ENCODE results near the gene CD8B2.
A peak's percentile ranks its signal among the peaks of the same experiment; 100 is the strongest.
"Not testable (repeated sequence)": the region's sequence is repeated elsewhere in the genome, so short reads cannot be mapped to it uniquely, and the experiment has no call there.

Gene CD8B2

DNA sequence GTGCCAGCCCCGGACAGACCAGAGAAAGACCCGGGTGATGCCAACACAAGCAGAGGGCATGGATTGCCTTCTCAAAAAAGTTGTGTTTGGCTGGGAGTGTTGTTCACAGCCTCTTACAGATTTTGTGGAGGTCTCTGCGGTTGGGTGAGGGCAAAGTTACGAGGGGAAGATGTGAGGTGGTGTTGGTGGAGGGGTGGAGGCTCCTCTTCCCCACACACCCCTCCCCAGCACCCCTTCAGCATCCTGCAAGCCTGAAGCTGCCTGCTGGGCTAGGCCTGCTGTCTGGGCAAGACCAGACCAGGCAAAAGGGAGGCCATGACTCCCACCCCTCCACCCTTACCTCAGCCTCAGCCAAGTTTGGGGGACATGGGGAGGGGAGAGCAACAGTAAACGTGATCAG lies 26.2 kb downstream of the CD8B2 start:
- not testable (repeated sequence) for DNase-seq

DNA sequence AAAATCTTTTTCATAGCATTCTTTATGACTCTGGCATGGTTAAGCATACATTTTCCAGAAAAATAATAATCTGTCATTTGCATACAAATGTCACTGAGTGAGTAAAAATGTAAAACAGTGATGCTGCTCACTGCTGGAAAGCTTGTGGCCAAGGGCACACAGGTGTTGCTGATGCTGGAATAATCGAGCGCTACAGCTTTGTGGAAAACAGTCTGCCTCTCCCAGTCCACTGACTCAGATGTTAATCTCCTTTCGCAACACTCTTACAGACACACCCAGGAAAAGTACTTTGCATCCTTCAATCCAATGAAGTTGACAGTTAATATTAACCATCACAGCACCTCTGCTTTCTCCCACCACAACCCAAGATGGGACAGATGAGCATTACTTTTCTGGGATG lies 27.7 kb downstream of the CD8B2 start:
- peak; percentile 37 for DNase-seq

DNA sequence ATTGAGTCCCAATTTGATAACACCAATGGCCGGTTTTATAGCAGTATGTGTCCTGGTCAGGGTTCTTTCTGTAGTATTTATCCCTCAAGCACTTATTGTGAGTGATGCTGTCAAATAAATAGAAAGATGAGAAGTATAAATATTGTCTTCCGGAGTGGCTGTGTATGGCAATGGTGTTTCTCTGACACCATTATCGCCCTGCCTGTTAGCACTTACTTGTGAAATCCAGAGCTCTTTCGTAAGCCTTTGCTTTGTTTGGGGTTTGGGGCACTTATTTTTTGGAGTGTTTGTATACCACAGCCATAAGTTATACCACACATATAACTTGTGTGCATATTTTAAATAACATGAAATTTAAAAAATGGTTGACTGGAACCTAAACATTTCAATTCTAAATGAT lies 29.3 kb downstream of the CD8B2 start:
- DNase-seq = no peak

DNA sequence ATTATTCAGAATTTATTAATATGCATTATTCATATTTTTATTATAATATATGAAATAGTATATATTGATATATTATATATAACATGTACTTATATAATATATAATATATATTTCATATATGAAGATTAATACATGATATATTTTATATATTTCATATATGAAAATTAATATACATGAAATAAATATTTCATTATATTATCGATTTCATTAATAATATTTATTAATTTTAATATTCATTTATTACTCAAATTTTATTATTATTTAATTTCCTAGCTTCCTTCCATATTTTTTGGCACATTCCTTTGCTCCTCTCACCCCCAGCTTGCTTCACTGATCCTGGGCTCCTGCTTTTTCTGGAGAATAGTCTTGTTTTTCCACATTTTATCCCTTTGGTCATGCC lies 29.7 kb downstream of the CD8B2 start:
- no peak for DNase-seq

DNA sequence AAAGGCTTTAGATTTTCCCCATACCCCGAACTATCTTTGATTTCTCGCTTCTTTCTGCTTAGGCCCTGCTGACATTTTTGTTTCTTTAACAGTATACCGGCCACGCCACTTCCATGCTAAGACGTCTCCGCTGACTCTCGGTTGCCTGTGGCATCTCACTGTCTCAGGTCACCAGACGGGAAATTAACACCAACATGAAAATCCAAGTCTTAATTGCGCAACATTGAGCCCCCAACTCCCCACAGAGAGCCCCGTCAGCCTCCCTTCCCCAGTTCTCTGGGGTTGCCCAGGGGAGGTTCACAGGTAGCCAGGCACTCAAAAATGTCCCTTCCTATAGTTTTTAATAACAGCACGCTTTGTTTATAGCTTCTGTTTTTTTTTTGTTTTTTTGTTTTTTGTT lies 30.2 kb downstream of the CD8B2 start:
- no peak for DNase-seq

GRCh38 chr2:106519767-106520166 lies 32.6 kb downstream of the CD8B2 start:
- DNase-seq = no peak

GRCh38 chr2:106521016-106521415 lies 33.9 kb downstream of the CD8B2 start:
- DNase-seq = no peak

DNA sequence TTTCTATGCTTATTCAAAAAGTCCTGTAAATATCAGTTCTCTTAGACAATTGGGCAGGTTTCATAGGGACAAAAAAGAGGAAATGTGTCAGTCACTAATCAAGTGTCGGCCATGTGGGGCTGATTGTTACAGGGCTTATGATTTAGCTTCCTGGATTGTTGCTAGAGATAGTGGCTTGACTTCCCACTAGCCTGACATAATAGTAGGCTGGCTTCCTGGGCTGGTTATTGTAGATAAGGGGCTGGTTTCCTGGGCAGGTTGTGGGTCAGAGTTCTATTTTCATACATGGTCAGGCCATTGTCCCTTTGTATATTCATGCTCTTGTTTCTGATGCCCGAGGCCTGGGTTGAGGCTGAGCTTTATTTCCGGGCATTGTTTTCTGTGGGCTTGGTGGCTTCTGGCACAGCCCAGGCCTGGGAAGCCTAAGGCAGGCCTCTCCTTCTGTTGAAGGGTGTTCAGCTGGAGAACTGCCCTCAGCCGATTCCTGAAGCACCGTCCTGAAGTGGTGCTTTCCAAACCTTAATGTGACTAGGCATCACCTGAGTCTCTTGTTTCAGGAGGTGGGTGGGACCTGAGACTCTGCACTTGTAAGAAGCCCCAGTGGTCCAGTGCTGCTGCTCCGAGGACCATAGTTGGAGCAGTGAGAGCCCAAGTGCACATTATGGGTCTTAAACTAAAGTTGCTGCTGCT lies 37.0 kb downstream of the CD8B2 start:
- no peak for DNase-seq

DNA sequence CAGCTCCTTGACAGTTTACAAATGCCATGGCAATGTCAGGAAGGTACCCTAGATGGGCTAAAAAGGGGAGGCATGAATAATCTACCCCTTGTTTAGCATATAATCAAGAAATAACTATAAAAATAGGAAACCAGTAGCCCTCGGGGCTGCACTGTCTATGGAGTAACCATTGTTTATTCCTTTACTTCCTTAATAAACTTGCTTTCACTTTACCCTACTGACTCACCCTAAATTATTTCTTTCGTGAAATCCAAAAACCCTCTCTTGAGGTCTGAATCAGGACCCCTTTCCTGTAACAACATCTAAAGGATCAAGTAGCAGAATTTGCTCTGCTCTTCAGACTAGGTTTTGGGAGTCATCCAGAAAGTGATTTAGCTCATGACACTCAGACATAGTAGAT lies 43.7 kb downstream of the CD8B2 start:
- DNase-seq = no peak

GRCh38 chr2:106531676-106532214 lies 44.6 kb downstream of the CD8B2 start:
- DNase-seq = no peak

- no peak for DNase-seq
These were observed 45.1 kb downstream of the CD8B2 start for GRCh38 chr2:106532236-106532635.

DNA sequence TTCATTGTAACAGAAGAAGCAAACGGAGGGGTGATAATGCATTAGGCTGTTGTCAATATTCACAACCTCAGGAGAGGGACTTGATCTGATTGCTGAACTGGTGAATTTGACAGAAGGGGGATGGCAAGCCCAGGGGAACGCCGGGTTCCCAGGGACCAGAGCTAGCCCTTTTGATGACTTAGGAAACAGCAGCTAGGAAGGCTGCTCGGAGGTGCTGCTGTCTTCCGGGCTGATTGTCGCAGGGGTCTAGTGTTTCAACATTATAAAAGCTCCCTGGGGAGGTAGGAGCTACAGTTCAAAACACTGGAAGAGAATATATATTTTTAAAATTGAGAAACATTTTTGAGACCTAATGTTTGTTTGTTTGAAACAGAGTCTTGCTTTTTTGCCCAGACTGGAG lies 47.3 kb downstream of the CD8B2 start:
- no peak for DNase-seq

GRCh38 chr2:106536490-106536889 lies 49.3 kb downstream of the CD8B2 start:
- DNase-seq = no peak

GRCh38 chr2:106537047-106537446 lies 49.9 kb downstream of the CD8B2 start:
- DNase-seq = no peak

DNA sequence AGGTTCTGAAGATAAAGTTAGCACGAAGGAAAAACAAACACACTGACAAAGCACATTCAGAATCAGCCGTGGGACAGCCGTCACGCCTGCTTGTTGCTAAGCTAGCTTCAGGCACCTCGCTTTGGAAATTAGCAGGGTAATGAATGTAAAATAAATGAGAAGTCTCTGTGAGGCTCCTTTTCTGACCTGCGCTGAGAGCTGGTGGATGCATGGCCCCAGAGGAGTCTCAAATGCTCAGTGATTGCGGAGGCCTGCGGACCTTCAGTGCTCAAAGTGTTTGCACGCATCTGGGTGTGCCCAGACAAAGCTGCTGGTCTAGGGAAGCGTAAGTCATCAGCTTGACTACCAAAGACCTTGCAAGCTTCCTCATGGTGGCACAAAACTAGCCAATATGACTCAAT lies 50.6 kb downstream of the CD8B2 start:
- DNase-seq = no peak

- no peak for DNase-seq
These were observed 53.7 kb downstream of the CD8B2 start for GRCh38 chr2:106540886-106541285.

- no peak for DNase-seq
These were observed 54.2 kb downstream of the CD8B2 start for GRCh38 chr2:106541333-106541732.

- DNase-seq = peak; percentile 33
These were observed 55.7 kb downstream of the CD8B2 start for GRCh38 chr2:106542746-106543359.

DNA sequence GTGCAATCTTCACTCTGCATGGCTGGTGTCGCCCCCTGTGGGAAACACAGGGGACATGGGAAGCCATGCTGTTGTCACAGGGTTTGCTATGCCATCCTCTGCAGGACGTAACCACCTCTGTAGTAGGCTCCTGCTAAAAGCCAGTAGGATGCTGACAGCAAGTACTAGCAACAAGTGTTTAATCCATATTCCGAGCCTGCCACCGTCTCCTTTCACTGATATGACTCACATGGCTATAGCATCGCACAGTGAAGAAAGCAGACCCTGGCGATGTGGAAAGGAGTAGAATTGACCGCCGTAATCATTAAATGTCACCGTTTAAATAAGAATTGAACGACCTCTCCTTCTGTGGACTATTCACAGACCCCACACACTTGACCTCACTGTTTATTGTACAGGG lies 57.8 kb downstream of the CD8B2 start:
- no peak for DNase-seq

DNA sequence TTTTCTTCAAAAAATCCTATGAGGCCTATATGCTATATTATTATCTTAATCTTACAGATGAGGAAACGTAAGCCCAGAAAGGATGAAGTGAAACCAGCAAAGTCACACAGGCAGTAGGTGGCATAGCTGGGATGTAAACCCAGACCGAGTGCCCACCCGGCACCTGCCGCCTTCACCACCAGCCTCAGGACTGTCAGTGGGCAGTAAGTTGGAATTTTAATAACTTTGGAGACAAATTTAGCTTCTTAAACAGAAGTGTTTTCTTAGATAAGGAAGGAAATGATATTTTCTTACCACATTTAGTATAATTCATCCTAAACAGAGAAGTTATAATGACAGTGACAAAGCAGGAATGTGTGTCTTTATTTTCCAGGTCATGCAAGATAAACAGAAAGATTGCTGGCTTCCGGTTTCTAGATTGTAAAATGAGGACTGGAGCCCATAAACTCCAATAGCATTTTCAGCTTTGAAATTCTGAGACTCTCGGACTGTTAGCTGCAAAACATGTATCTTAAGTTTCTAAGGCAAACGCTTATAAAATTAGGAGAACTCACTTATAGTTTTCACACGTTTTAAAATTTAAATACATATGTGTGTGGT lies 59.3 kb downstream of the CD8B2 start:
- no peak for DNase-seq

- DNase-seq = no peak
These were observed 60.2 kb downstream of the CD8B2 start for GRCh38 chr2:106547164-106547903.

- DNase-seq = no peak
These were observed 64.4 kb downstream of the CD8B2 start for GRCh38 chr2:106551417-106552130.

- DNase-seq = no peak
These were observed 65.8 kb downstream of the CD8B2 start for GRCh38 chr2:106552921-106553320.
